ENCODE data around the gene IFI30.
A peak's percentile ranks its signal among the peaks of the same experiment; 100 is the strongest.

The IFI30 gene

DNA sequence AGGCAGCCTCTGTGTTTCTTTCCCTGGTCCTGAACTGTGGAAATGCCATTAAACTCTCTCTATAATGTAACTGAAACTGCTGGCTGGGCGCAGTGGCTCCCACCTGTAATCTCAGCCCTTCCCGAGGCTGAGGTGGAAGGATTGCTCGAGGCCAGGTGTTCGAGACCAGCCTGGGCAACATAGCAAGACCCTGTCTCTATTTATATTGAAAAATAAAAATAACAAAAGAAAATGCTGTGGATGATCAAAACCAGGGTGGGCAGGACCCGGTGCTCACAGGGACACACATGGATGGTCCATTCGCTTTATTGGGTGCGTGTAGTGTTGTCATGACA, 22.9 kb downstream of the IFI30 start:
- Histone ChIP-seq H2AFZ (no peak overlapping the region), H3K79me2 (no peaks in the 10 kb centered on the region), H3K9me3 (ENCODE audit: control insufficient read depth, low read length) (no peaks in the 10 kb centered on the region), H3K4me3 (ENCODE audit: low read depth, low read length) (no peak overlapping the region), H3K27ac (no peak overlapping the region), H3K9ac (no peak overlapping the region), H3K4me1 (peaks cover 5% of the 10 kb centered on the region), H3K4me2 (ENCODE audit: low read length) (no peak overlapping the region), H3K36me3 (ENCODE audit: control insufficient read depth, insufficient read depth, low read length) (no peaks in the 10 kb centered on the region), H3K27me3 (ENCODE audit: control insufficient read depth, insufficient read depth, low read length) (no peaks in the 10 kb centered on the region)
- TF ChIP-seq, protein P1, sequence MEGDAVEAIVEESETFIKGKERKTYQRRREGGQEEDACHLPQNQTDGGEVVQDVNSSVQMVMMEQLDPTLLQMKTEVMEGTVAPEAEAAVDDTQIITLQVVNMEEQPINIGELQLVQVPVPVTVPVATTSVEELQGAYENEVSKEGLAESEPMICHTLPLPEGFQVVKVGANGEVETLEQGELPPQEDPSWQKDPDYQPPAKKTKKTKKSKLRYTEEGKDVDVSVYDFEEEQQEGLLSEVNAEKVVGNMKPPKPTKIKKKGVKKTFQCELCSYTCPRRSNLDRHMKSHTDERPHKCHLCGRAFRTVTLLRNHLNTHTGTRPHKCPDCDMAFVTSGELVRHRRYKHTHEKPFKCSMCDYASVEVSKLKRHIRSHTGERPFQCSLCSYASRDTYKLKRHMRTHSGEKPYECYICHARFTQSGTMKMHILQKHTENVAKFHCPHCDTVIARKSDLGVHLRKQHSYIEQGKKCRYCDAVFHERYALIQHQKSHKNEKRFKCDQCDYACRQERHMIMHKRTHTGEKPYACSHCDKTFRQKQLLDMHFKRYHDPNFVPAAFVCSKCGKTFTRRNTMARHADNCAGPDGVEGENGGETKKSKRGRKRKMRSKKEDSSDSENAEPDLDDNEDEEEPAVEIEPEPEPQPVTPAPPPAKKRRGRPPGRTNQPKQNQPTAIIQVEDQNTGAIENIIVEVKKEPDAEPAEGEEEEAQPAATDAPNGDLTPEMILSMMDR (IDR thresholded peaks at IDR 0.05), result no peak

DNA sequence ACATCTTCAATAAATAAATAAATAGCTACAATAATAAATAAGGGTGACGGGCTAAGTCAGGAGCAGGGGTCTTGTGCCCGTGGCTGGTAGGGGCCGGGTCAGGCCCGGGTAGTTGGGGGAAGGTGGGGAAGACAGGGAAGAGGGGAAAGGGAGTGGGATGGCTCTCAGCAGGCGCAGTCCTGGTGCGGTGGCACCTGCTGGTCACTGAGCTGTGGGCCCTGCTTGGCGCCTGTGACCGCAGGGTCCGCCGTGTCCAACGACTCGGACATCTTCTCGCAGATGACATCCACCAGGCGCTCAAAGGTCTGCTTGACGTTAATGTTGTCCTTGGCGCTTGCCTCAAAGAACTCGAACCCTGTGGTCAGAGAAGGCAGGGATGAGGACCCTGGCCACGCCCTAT, 23.7 kb downstream of the IFI30 start:
- no peaks in the 10 kb centered on the region for H3K27me3 ChIP-seq (ENCODE audit: control insufficient read depth, insufficient read depth, low read length)
- no peaks in the 10 kb centered on the region for H3K36me3 ChIP-seq (ENCODE audit: control insufficient read depth, insufficient read depth, low read length)
- H3K9ac ChIP-seq, result no peak overlapping the region
- no peak overlapping the region for H3K4me2 ChIP-seq (ENCODE audit: low read length)
- no peak overlapping the region for H3K27ac ChIP-seq
- no peaks in the 10 kb centered on the region for H3K9me3 ChIP-seq (ENCODE audit: control insufficient read depth, low read length)
- TF ChIP-seq, protein P1 (IDR thresholded peaks at IDR 0.05), result no peak
- no peaks in the 10 kb centered on the region for H3K79me2 ChIP-seq
- H3K4me1 ChIP-seq, result peaks cover 5% of the 10 kb centered on the region
- H3K4me3 ChIP-seq (ENCODE audit: low read depth, low read length), result no peak overlapping the region
- H2AFZ ChIP-seq, result no peak overlapping the region

DNA sequence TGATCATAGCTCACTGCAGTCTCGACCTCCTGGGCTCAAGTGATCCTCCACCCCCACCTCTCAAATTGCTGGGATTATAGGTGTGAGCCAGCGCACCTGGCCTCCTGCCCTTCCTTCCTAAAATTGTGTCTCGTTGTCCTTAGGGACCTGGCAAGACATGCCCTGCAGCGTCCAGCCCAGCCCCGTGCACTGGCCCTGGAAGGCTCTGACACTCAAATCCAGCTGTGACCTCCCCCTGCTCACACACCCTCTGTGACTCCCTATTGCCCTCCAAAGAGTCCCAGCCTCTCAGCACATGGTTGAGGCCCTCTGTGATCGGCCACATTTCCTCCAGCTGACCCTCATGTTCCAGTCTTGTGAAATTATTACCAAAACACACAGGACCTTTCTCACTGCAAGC, 24.3 kb downstream of the IFI30 start:
- no peak overlapping the region for H2AFZ ChIP-seq
- H3K27me3 ChIP-seq (ENCODE audit: control insufficient read depth, insufficient read depth, low read length), result no peaks in the 10 kb centered on the region
- no peaks in the 10 kb centered on the region for H3K36me3 ChIP-seq (ENCODE audit: control insufficient read depth, insufficient read depth, low read length)
- peaks cover 5% of the 10 kb centered on the region for H3K4me1 ChIP-seq
- TF ChIP-seq, protein P1 (IDR thresholded peaks at IDR 0.05), result no peak
- no peak overlapping the region for H3K4me2 ChIP-seq (ENCODE audit: low read length)
- no peak overlapping the region for H3K4me3 ChIP-seq (ENCODE audit: low read depth, low read length)
- no peaks in the 10 kb centered on the region for H3K79me2 ChIP-seq
- H3K27ac ChIP-seq, result no peak overlapping the region
- no peak overlapping the region for H3K9ac ChIP-seq
- H3K9me3 ChIP-seq (ENCODE audit: control insufficient read depth, low read length), result no peaks in the 10 kb centered on the region

DNA sequence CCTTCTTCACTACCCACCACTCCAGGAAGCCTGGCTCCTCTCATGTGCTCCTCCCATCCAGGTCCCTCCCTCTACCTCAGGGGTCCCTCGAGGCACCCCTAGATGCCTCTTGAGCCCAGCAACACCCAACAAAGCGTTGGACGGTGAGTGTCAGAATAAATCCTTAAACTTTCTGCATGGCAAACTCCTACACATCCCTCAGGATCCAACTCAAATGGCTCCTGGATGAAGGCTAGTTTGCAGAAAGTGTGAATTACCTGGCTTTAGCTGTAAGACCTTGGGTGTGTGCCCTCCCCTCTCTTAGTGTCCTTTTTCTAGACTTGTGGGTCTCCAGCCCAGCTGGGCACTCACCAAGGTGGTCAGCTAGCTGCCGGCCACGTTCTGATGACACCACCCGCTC, 24.8 kb downstream of the IFI30 start:
- no peak overlapping the region for H3K27ac ChIP-seq

DNA sequence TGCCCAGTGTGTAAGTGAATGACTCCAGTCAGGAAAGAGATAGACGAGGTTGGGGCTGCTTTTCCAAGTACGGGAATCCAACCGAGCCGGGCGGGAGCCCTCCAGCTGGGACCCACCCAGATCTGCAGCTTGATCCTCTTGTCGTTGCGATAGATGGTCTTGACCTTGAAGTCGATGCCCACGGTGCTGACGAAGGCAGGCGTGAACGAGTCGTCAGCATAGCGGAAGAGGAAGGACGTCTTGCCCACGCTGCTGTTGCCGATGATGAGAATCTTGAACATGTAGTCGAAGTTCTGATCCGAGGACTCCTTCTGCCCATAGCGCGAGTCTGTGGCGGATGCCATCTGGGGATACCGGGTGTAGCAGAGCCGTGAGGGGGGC, 28.8 kb downstream of the IFI30 start:
- Histone ChIP-seq H3K4me1 (peaks cover 2% of the 10 kb centered on the region), H3K4me3 (ENCODE audit: low read depth, low read length) (peak overlapping the region; percentile 97)

More for the DNA sequence above, 24.8 kb downstream of the IFI30 start:
- H3K27me3 ChIP-seq (ENCODE audit: control insufficient read depth, insufficient read depth, low read length), result no peaks in the 10 kb centered on the region
- H3K9ac ChIP-seq, result no peak overlapping the region
- H3K9me3 ChIP-seq (ENCODE audit: control insufficient read depth, low read length), result no peaks in the 10 kb centered on the region
- TF ChIP-seq, protein P1 (IDR thresholded peaks at IDR 0.05), result no peak
- H3K36me3 ChIP-seq (ENCODE audit: control insufficient read depth, insufficient read depth, low read length), result no peaks in the 10 kb centered on the region
- no peak overlapping the region for H2AFZ ChIP-seq
- H3K79me2 ChIP-seq, result peaks cover 4% of the 10 kb centered on the region
- H3K4me2 ChIP-seq (ENCODE audit: low read length), result no peak overlapping the region
- H3K4me1 ChIP-seq, result peaks cover 7% of the 10 kb centered on the region
- H3K4me3 ChIP-seq (ENCODE audit: low read depth, low read length), result no peak overlapping the region

More for the DNA sequence above, 28.8 kb downstream of the IFI30 start:
- TF ChIP-seq, protein P1 (IDR thresholded peaks at IDR 0.05), result no peak
- Histone ChIP-seq H3K9me3 (ENCODE audit: control insufficient read depth, low read length) (no peaks in the 10 kb centered on the region), H3K9ac (no peak overlapping the region), H3K27ac (no peak overlapping the region), H3K27me3 (ENCODE audit: control insufficient read depth, insufficient read depth, low read length) (no peaks in the 10 kb centered on the region), H3K36me3 (ENCODE audit: control insufficient read depth, insufficient read depth, low read length) (no peaks in the 10 kb centered on the region), H2AFZ (no peak overlapping the region), H3K79me2 (peaks cover 8% of the 10 kb centered on the region), H3K4me2 (ENCODE audit: low read length) (no peak overlapping the region)

Measured in parathyroid adenoma (tissue), 2 donors.